Measurements from ENCODE around the gene CNTN4. TPM values are rescaled to one million over a fixed set of nuclear protein-coding genes. Genes with fewer than 3 reads are reported as not detected.

The CNTN4 gene
- total RNA-seq, 1 donor from 2014 or later, result 23.0 TPM

GRCh38 chr3:2166552-2166951 is 67.9 kb downstream of the CNTN4 start:
- Mint-ChIP-seq H3K27ac (ENCODE audit: unreplicated experiment) (no peak overlapping the region), H3K4me1 (ENCODE audit: low read depth, unreplicated experiment) (no peaks in the 10 kb centered on the region), H3K9me3 (ENCODE audit: unreplicated experiment) (no peaks in the 10 kb centered on the region), H3K4me3 (ENCODE audit: unreplicated experiment) (no peak overlapping the region), H3K27me3 (ENCODE audit: unreplicated experiment) (no peaks in the 10 kb centered on the region), H3K36me3 (ENCODE audit: unreplicated experiment) (no peaks in the 10 kb centered on the region)
- no peak for TF ChIP-seq CTCF (IDR thresholded peaks at IDR 0.05; ENCODE audit: partially characterized antibody, unreplicated experiment)
- DNase-seq, result no peak

- no peaks in the 10 kb centered on the region for H3K27me3 Mint-ChIP-seq (ENCODE audit: unreplicated experiment)
- no peaks in the 10 kb centered on the region for H3K9me3 Mint-ChIP-seq (ENCODE audit: unreplicated experiment)
- H3K4me1 Mint-ChIP-seq (ENCODE audit: low read depth, unreplicated experiment), result no peaks in the 10 kb centered on the region
- no peak for DNase-seq
- H3K36me3 Mint-ChIP-seq (ENCODE audit: unreplicated experiment), result no peaks in the 10 kb centered on the region
- no peak overlapping the region for H3K4me3 Mint-ChIP-seq (ENCODE audit: unreplicated experiment)
- no peak overlapping the region for H3K27ac Mint-ChIP-seq (ENCODE audit: unreplicated experiment)
- TF ChIP-seq CTCF (IDR thresholded peaks at IDR 0.05; ENCODE audit: partially characterized antibody, unreplicated experiment), result no peak
Observed at GRCh38 chr3:2172561-2173171, 74.0 kb downstream of the CNTN4 start.

- no peak overlapping the region for H3K27ac Mint-ChIP-seq (ENCODE audit: unreplicated experiment)
- H3K36me3 Mint-ChIP-seq (ENCODE audit: unreplicated experiment), result no peaks in the 10 kb centered on the region
- H3K27me3 Mint-ChIP-seq (ENCODE audit: unreplicated experiment), result no peaks in the 10 kb centered on the region
- H3K4me1 Mint-ChIP-seq (ENCODE audit: low read depth, unreplicated experiment), result no peaks in the 10 kb centered on the region
- DNase-seq, result no peak
- H3K9me3 Mint-ChIP-seq (ENCODE audit: unreplicated experiment), result no peaks in the 10 kb centered on the region
- no peak for TF ChIP-seq CTCF (IDR thresholded peaks at IDR 0.05; ENCODE audit: partially characterized antibody, unreplicated experiment)
- H3K4me3 Mint-ChIP-seq (ENCODE audit: unreplicated experiment), result no peak overlapping the region
Observed at GRCh38 chr3:2180634-2181033, 82.0 kb downstream of the CNTN4 start.

- no peak for TF ChIP-seq CTCF (IDR thresholded peaks at IDR 0.05; ENCODE audit: partially characterized antibody, unreplicated experiment)
- Mint-ChIP-seq H3K27ac (ENCODE audit: unreplicated experiment) (no peak overlapping the region), H3K4me3 (ENCODE audit: unreplicated experiment) (no peak overlapping the region), H3K9me3 (ENCODE audit: unreplicated experiment) (no peaks in the 10 kb centered on the region), H3K36me3 (ENCODE audit: unreplicated experiment) (no peaks in the 10 kb centered on the region), H3K27me3 (ENCODE audit: unreplicated experiment) (no peaks in the 10 kb centered on the region), H3K4me1 (ENCODE audit: low read depth, unreplicated experiment) (no peaks in the 10 kb centered on the region)
- no peak for DNase-seq
Observed at GRCh38 chr3:2198776-2199279, 100.2 kb downstream of the CNTN4 start.

- TF ChIP-seq CTCF (IDR thresholded peaks at IDR 0.05; ENCODE audit: partially characterized antibody, unreplicated experiment), result no peak
- no peaks in the 10 kb centered on the region for H3K27me3 Mint-ChIP-seq (ENCODE audit: unreplicated experiment)
- no peaks in the 10 kb centered on the region for H3K4me1 Mint-ChIP-seq (ENCODE audit: low read depth, unreplicated experiment)
- no peak overlapping the region for H3K27ac Mint-ChIP-seq (ENCODE audit: unreplicated experiment)
- H3K9me3 Mint-ChIP-seq (ENCODE audit: unreplicated experiment), result no peaks in the 10 kb centered on the region
- H3K4me3 Mint-ChIP-seq (ENCODE audit: unreplicated experiment), result no peak overlapping the region
- DNase-seq, result no peak
- no peaks in the 10 kb centered on the region for H3K36me3 Mint-ChIP-seq (ENCODE audit: unreplicated experiment)
Observed at GRCh38 chr3:2204054-2204453, 105.4 kb downstream of the CNTN4 start.
